ENCODE measurements around the gene UBE2A. TPM values are rescaled to one million over a fixed set of nuclear protein-coding genes. Genes with fewer than 3 reads are reported as not detected.
A peak's percentile ranks its signal among the peaks of the same experiment; 100 is the strongest.

The UBE2A gene
- total RNA-seq, 6 experiments from 2014 or later, result 11.9 to 20.4 (median 16.2) TPM

DNA sequence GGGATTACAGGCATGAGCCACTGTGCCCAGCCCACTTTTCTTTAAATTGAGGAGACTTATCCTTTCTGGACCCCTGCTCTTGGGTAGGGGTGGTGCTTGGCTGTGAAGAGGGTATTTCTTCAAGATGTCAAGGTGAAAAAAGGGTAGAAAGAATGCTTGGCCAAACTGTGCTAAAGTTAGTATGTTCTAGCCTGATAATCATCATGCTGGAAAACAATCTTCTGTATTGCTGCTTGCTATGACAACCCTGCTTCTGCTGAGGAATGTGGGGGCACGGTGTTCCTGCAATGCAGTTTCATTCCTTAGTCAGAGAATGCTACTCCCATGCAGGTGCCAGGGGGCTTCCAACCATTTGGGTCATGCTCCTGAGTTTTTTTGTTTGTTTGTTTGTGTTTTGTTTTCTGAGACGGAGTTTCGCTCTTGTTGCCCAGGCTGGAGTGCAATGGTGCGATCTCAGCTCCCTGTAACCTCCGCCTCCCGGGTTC, 4.0 kb upstream of the UBE2A start:
- Histone ChIP-seq H3K27me3 (no peaks in the 10 kb centered on the region), H3K36me3 (no peaks in the 10 kb centered on the region), H3K4me3 (no peak overlapping the region), H3K9me3 (no peaks in the 10 kb centered on the region), H3K27ac (no peak overlapping the region), H3K4me1 (peaks cover 0 to 2% (median 0%) of the 10 kb centered on the region in 4 donors)
- no peak for DNase-seq
- 80% methylated on average over 3 of the region's 6 CpGs for WGBS (ENCODE audit: insufficient coverage, low coverage, low lambda C conversion rate, missing lambda C conversion rate)
- no peak for TF ChIP-seq POLR2A (IDR thresholded peaks at IDR 0.05)
- TF ChIP-seq, protein P1, sequence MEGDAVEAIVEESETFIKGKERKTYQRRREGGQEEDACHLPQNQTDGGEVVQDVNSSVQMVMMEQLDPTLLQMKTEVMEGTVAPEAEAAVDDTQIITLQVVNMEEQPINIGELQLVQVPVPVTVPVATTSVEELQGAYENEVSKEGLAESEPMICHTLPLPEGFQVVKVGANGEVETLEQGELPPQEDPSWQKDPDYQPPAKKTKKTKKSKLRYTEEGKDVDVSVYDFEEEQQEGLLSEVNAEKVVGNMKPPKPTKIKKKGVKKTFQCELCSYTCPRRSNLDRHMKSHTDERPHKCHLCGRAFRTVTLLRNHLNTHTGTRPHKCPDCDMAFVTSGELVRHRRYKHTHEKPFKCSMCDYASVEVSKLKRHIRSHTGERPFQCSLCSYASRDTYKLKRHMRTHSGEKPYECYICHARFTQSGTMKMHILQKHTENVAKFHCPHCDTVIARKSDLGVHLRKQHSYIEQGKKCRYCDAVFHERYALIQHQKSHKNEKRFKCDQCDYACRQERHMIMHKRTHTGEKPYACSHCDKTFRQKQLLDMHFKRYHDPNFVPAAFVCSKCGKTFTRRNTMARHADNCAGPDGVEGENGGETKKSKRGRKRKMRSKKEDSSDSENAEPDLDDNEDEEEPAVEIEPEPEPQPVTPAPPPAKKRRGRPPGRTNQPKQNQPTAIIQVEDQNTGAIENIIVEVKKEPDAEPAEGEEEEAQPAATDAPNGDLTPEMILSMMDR (IDR thresholded peaks at IDR 0.05), result no peak
- ATAC-seq, result no peak
- intact Hi-C loops (cut with DNase I), result no loop called here

DNA sequence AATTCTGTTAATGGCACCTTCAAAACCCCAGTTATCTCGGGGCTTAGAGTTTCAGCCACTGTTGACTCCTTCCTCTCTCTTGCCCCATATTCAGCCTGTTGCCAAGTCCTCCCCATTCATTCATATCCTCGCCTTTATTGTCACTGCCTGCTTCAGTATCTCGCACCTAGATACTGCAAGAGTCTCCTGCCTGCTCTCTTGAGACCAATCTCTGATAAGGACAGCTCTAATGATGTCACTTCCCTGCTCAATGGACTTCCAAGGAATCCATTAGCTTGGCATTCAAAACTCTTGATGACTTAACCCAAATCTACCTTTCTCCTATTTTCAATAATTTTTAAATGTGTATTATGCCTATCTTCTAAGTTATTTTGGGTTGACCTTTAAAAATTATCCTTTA, 1.1 kb upstream of the UBE2A start:
- Histone ChIP-seq H3K36me3 (no peaks in the 10 kb centered on the region), H3K4me1 (peaks cover 0 to 8% (median 0%) of the 10 kb centered on the region in 4 donors), H3K9me3 (no peaks in the 10 kb centered on the region), H3K27ac (peak overlapping the region; percentile 77 to 89 (median 86)), H3K4me3 (peak overlapping the region; percentile 56 to 68 (median 66)), H3K27me3 (no peaks in the 10 kb centered on the region)
- ATAC-seq, result no peak
- DNase-seq, result no peak
- intact Hi-C loops (cut with DNase I), result no loop called here
- 49% methylated on average over 3 of the region's 3 CpGs for WGBS (ENCODE audit: insufficient coverage, low coverage, low lambda C conversion rate, missing lambda C conversion rate)
- TF ChIP-seq, protein P1 (IDR thresholded peaks at IDR 0.05), result no peak
- TF ChIP-seq POLR2A (IDR thresholded peaks at IDR 0.05), result no peak

DNA sequence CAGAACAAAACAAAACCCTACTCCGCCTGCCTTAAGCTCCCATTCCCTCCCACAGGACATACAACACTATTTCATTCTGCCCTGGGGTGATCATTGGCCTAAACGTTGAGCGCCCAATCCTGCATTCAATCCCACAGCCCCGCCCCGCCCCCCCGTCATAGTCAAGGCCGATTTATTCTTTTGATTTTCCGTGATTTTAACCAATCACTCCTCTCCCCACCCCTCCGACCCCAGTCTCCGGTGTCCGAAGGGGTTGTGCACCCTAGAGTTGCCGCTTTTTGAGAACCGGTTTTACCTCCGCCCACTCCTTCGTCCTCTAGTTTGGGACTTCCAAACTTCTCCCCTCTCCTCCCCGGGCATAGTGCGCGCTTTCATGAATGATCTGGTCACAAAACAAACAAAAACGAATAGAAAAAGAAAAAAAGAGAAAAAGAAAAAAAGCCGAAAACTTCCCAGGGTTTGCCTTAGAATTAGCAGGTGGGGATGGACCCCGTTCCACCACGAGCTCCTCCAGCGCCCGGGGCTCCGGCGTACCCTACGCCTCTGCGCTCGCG, 446 bp upstream of the UBE2A start:
- DNase-seq, result peak in 2 of 3 donors; percentile 28 to 55
- peak; percentile 42 to 59 (median 46) for ATAC-seq
- intact Hi-C loops (cut with DNase I), result no loop called here
- peak overlapping the region; percentile 56 to 68 (median 66) for H3K4me3 ChIP-seq
- H3K4me1 ChIP-seq, result peaks cover 0 to 8% (median 0%) of the 10 kb centered on the region in 4 donors
- H3K27me3 ChIP-seq, result no peaks in the 10 kb centered on the region
- TF ChIP-seq POLR2A (IDR thresholded peaks at IDR 0.05), result no peak
- TF ChIP-seq, protein P1 (IDR thresholded peaks at IDR 0.05), result no peak
- no peaks in the 10 kb centered on the region for H3K9me3 ChIP-seq
- no peaks in the 10 kb centered on the region for H3K36me3 ChIP-seq
- 26% methylated on average over 25 of the region's 30 CpGs for WGBS (ENCODE audit: insufficient coverage, low coverage, low lambda C conversion rate, missing lambda C conversion rate)
- peak overlapping the region; percentile 77 to 89 (median 86) for H3K27ac ChIP-seq

DNA sequence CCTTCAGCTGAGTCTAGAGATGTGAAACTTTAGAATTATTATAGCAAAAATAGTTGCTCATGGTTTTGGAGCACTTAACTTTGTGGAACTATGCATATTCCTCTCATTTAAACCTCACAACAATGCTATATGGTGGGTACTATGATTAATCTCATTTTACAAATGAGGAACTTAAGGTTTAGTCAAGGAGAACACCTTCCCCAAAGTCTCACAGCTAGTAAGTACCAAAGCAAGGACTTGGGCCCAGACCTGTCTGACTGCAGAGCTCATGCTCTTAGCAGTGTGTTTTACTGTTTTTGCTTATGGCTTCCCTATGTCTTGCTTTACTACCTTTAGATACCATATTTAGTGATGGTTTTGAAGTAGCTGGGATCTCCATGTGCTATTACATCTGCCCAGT, 5.1 kb downstream of the UBE2A start:
- TF ChIP-seq, protein P1 (IDR thresholded peaks at IDR 0.05), result no peak
- no peak for TF ChIP-seq POLR2A (IDR thresholded peaks at IDR 0.05)
- H3K27me3 ChIP-seq, result no peaks in the 10 kb centered on the region
- ATAC-seq (no peak), DNase-seq (no peak)
- H3K27ac ChIP-seq, result no peak overlapping the region
- H3K4me1 ChIP-seq, result peaks cover 0 to 8% (median 0%) of the 10 kb centered on the region in 4 donors
- no peaks in the 10 kb centered on the region for H3K36me3 ChIP-seq
- intact Hi-C loops (cut with DNase I), result no loop called here
- no peak overlapping the region for H3K4me3 ChIP-seq
- no peaks in the 10 kb centered on the region for H3K9me3 ChIP-seq
